ENCODE measurements around the gene CFAP221. TPM values are rescaled to one million over a fixed set of nuclear protein-coding genes. Genes with fewer than 3 reads are reported as not detected.

Gene CFAP221
- total and polyA plus RNA-seq, 10 of the 15 experiments (the other 5 are each of a cell fraction or from before 2014, with no cell fraction given), result not detected

- TF ChIP-seq CTCF (IDR thresholded peaks at IDR 0.05 in 2 of 3, conservative IDR thresholded peaks at IDR 0.05 in 1 of 3; ENCODE audit: control insufficient read depth in 2 of 3, extremely low read depth in 1 of 3, insufficient read depth in 1 of 3, low read depth in 3 of 3, low read length in 3 of 3) (no peak), SMAD5 (IDR thresholded peaks at IDR 0.05; ENCODE audit: low read depth) (no peak), EED (IDR thresholded peaks at IDR 0.05; ENCODE audit: low read depth) (no peak), POLR2AphosphoS2 (IDR thresholded peaks at IDR 0.05; ENCODE audit: low read depth, low read length) (no peak), CEBPB (IDR thresholded peaks at IDR 0.05; ENCODE audit: borderline replicate concordance in 1 of 2, low read depth in 2 of 2, low read length in 2 of 2) (no peak)
Measured at GRCh38 chr2:119680457-119681202, 136.4 kb downstream of the CFAP221 start (continued).

GRCh38 chr2:119681203-119681867 is 137.1 kb downstream of the CFAP221 start:
- no peak overlapping the region for H3K4me2 ChIP-seq (ENCODE audit: control insufficient read depth, insufficient read depth)
- peaks cover 3 to 9% of the 10 kb centered on the region in 2 experiments; a peak in 2 of 4 replicates for H3K36me3 ChIP-seq (ENCODE audit: control insufficient read depth in 2 of 2, insufficient read depth in 2 of 2, low read length in 1 of 2)
- H3K9ac ChIP-seq (ENCODE audit: control insufficient read depth, insufficient read depth, low read length), result no peak overlapping the region
- H2AFZ ChIP-seq (ENCODE audit: control insufficient read depth, low read depth, low read length), result no peak overlapping the region
- WGBS (ENCODE audit: insufficient coverage, insufficient replicate concordance, low lambda C conversion rate, missing lambda C conversion rate), result 93% methylated on average over 24 of the region's 25 CpGs
- SMC1A ChIA-PET (ENCODE audit: uncharacterized antibody, unreplicated experiment), result no interaction called here
- RAD21 ChIA-PET (ENCODE audit: unreplicated experiment), result no interaction called here
- no peaks in the 10 kb centered on the region for H3K27me3 ChIP-seq (replicated peaks in 1 of 2; ENCODE audit: control insufficient read depth in 2 of 2, insufficient read depth in 2 of 2, low read length in 1 of 2)
- BruUV-seq (replicated peaks), result no TSS peak
- intact Hi-C loops (cut with micrococcal nuclease; ENCODE audit: unreplicated experiment) (no loop called here), in situ Hi-C loops (cut with MboI) (no loop called here)
- no peak overlapping the region for H3K27ac ChIP-seq (ENCODE audit: control insufficient read depth, insufficient read depth)
- peaks cover 7% of the 10 kb centered on the region for H3K4me1 ChIP-seq (ENCODE audit: control insufficient read depth, insufficient read depth, low read length)
- H3K9me3 ChIP-seq (replicated peaks; ENCODE audit: control insufficient read depth, insufficient read depth, low read length), result no peaks in the 10 kb centered on the region
- ATAC-seq (no peak), FAIRE-seq (no peak), DNase-seq (ENCODE audit: low read depth, low spot score) (no peak)
- CTCF ChIA-PET, result interaction anchor here (1.1 to 1.3 kb wide), 2 partner anchors 22 to 40 kb away, joined by 3 to 4 read pairs; no protein-coding TSS in a partner anchor
- POLR2A ChIA-PET, result no interaction called here
- H3K79me2 ChIP-seq (ENCODE audit: control insufficient read depth, insufficient read depth, low read length), result peaks cover 15% of the 10 kb centered on the region
- H3K4me3 ChIP-seq, result no peak overlapping the region
- no peaks in the 10 kb centered on the region for H4K20me1 ChIP-seq (ENCODE audit: control insufficient read depth, insufficient read depth)
- TF ChIP-seq KLF5 (IDR thresholded peaks at IDR 0.05; ENCODE audit: partially characterized antibody) (no peak), PRDM15 (CRISPR knock-in tag; IDR thresholded peaks at IDR 0.05) (no peak), HDGF (IDR thresholded peaks at IDR 0.05) (no peak), MAX (IDR thresholded peaks at IDR 0.05; ENCODE audit: low read depth, low read length) (no peak), USF2 (IDR thresholded peaks at IDR 0.05; ENCODE audit: borderline replicate concordance, low read depth, low read length) (no peak), PBX3 (IDR thresholded peaks at IDR 0.05; ENCODE audit: insufficient replicate concordance, low read depth, low read length) (no peak)
